ENCODE data around the gene SETD3.

Gene SETD3

GRCh38 chr14:99418242-99418641 lies 62.4 kb downstream of the SETD3 start:
- DNase-seq = no peak

GRCh38 chr14:99416909-99417308 lies 63.8 kb downstream of the SETD3 start:
- DNase-seq = no peak

- DNase-seq = peak; percentile 92
These were observed 65.0 kb downstream of the SETD3 start for GRCh38 chr14:99415496-99416281.

GRCh38 chr14:99413911-99414310 lies 66.7 kb downstream of the SETD3 start:
- DNase-seq = no peak

GRCh38 chr14:99413172-99413571 lies 67.5 kb downstream of the SETD3 start:
- DNase-seq = no peak

- no peak for DNase-seq
These were observed 68.3 kb downstream of the SETD3 start for GRCh38 chr14:99412117-99413061.

GRCh38 chr14:99410019-99410418 lies 70.6 kb downstream of the SETD3 start:
- DNase-seq = no peak

- DNase-seq = no peak
These were observed 71.7 kb downstream of the SETD3 start for GRCh38 chr14:99408971-99409289.

GRCh38 chr14:99408286-99408970 lies 72.2 kb downstream of the SETD3 start:
- DNase-seq = no peak

- DNase-seq = peak; percentile 38
These were observed 73.2 kb downstream of the SETD3 start for GRCh38 chr14:99407416-99407815.

- no peak for DNase-seq
These were observed 77.7 kb downstream of the SETD3 start for GRCh38 chr14:99402950-99403349.

GRCh38 chr14:99402285-99402648 lies 78.4 kb downstream of the SETD3 start:
- DNase-seq = no peak

GRCh38 chr14:99401621-99402284 lies 78.9 kb downstream of the SETD3 start:
- DNase-seq = no peak

- DNase-seq = no peak
These were observed 79.4 kb downstream of the SETD3 start for GRCh38 chr14:99401211-99401610.

GRCh38 chr14:99397698-99398097 lies 83.0 kb downstream of the SETD3 start:
- DNase-seq = no peak

- DNase-seq = peak; percentile 44
These were observed 84.6 kb downstream of the SETD3 start for GRCh38 chr14:99395909-99396530.

GRCh38 chr14:99394602-99395156 lies 86.0 kb downstream of the SETD3 start:
- DNase-seq = peak; percentile 40

- DNase-seq = peak; percentile 22
These were observed 87.5 kb downstream of the SETD3 start for GRCh38 chr14:99393059-99393655.

GRCh38 chr14:99391671-99392070 lies 89.0 kb downstream of the SETD3 start:
- no peak for DNase-seq

- no peak for DNase-seq
These were observed 91.4 kb downstream of the SETD3 start for GRCh38 chr14:99389174-99389826.

GRCh38 chr14:99388286-99388685 lies 92.4 kb downstream of the SETD3 start:
- no peak for DNase-seq

Data from NCI-H510A treated with DMSO at 0.1 percent for 48 hours (cell line).